MM.1S (cell line): ENCODE data around the gene FCHSD1.

Experiments
- DNase-seq: peaks from one replicate; pipeline ENCODE4 v3.0.0-alpha.2; 2015
- H2AFZ ChIP-seq: fragments of 300-600 bp; sonication (generic); 2 replicates; pipeline ENCODE4 v1.6.0; 2016; ENCODE audit warnings: antibody characterized with exemption, low read length
- H3F3A ChIP-seq: fragments of 300-600 bp; sonication (generic); 2 replicates; pipeline ENCODE4 v1.6.1; 2016; ENCODE audit warnings: mild to moderate bottlenecking, antibody characterized with exemption, low read length, moderate library complexity, mixed read lengths; ENCODE audit not compliant: insufficient read depth
- H3K27ac ChIP-seq: fragments of 300-600 bp; sonication (generic); 2 replicates; pipeline ENCODE4 v1.5.1; 2016; ENCODE audit warnings: mild to moderate bottlenecking, low read length
- H3K27me3 ChIP-seq: fragments of 300-600 bp; sonication (generic); replicated peaks from 2 replicates; pipeline ENCODE4 v1.6.0; 2016; ENCODE audit warnings: low read length; ENCODE audit not compliant: insufficient read depth
- H3K36me3 ChIP-seq: fragments of 300-600 bp; sonication (generic); replicated peaks from 2 replicates; pipeline ENCODE4 v1.6.1; 2016; ENCODE audit warnings: mild to moderate bottlenecking, low read length, mixed read lengths; ENCODE audit not compliant: insufficient read depth
- H3K4me1 ChIP-seq: fragments of 300-600 bp; sonication (generic); 2 replicates; pipeline ENCODE4 v1.6.1; 2016; ENCODE audit warnings: low read length, mixed read lengths
- H3K4me2 ChIP-seq: fragments of 300-600 bp; sonication (generic); 2 replicates; pipeline ENCODE4 v1.6.0; 2016; ENCODE audit warnings: low read depth, low read length
- H3K4me3 ChIP-seq: fragments of 300-600 bp; sonication (generic); 2 replicates; pipeline ENCODE4 v1.5.1; 2016; ENCODE audit warnings: low read length, mixed read lengths
- H3K79me2 ChIP-seq: fragments of 300-600 bp; sonication (generic); 2 replicates; pipeline ENCODE4 v1.6.1; 2016; ENCODE audit warnings: mixed run types, low read length, mixed read lengths
- H3K9ac ChIP-seq: fragments of 300-600 bp; sonication (generic); 2 replicates; pipeline ENCODE4 v1.6.1; 2016; ENCODE audit warnings: low read length, mixed read lengths
- H3K9me2 ChIP-seq: fragments of 300-600 bp; sonication (generic); replicated peaks from 2 replicates; pipeline ENCODE4 v1.6.1; 2016; ENCODE audit warnings: mild to moderate bottlenecking, low read length, mixed read lengths; ENCODE audit not compliant: insufficient read depth
- H3K9me3 ChIP-seq: fragments of 300-600 bp; sonication (generic); replicated peaks from 2 replicates; pipeline ENCODE4 v1.6.1; 2016; ENCODE audit warnings: mild to moderate bottlenecking, low read length, mixed read lengths; ENCODE audit not compliant: insufficient read depth
- H4K20me1 ChIP-seq: fragments of 300-600 bp; sonication (generic); 2 replicates; pipeline ENCODE4 v1.6.1; 2016; ENCODE audit warnings: mild to moderate bottlenecking, low read length, moderate library complexity, mixed read lengths; ENCODE audit not compliant: insufficient read depth
- CTCF ChIP-seq: fragments of 300-600 bp; sonication (generic); IDR thresholded peaks from 2 replicates; pipeline ENCODE4 v1.5.1; 2016; ENCODE audit warnings: antibody characterized with exemption, low read length, mixed read lengths
- EZH2 ChIP-seq: fragments of 300-600 bp; sonication (generic); optimal IDR thresholded peaks from 2 replicates; pipeline ENCODE3; 2017; ENCODE audit warnings: low read depth, mild to moderate bottlenecking, antibody characterized with exemption, low read length, mixed read lengths
- EZH2phosphoT487 ChIP-seq: fragments of 300-600 bp; sonication (generic); IDR thresholded peaks from 2 replicates; pipeline ENCODE4 v1.6.1; 2018; ENCODE audit warnings: antibody characterized with exemption, low read length

FCHSD1 gene

GRCh38 chr5:141695627-141696215 lies 44.5 kb upstream of the FCHSD1 start:
- Histone ChIP-seq H3K27me3 (peaks cover 4% of the 10 kb centered on the region; the same call in 1 of the 2 replicates), H3K79me2 (no peaks in the 10 kb centered on the region), H3K9me2 (no peaks in the 10 kb centered on the region), H4K20me1 (no peaks in the 10 kb centered on the region), H3K9me3 (no peaks in the 10 kb centered on the region), H3K4me2 (no peak overlapping the region), H3K4me1 (peaks cover 15% of the 10 kb centered on the region), H3K27ac (no peak overlapping the region), H3K4me3 (no peak overlapping the region), H3F3A (no peaks in the 10 kb centered on the region), H3K36me3 (no peaks in the 10 kb centered on the region), H2AFZ (no peak overlapping the region), H3K9ac (no peak overlapping the region)
- no peak for DNase-seq
- TF ChIP-seq EZH2 (no peak), CTCF (no peak), EZH2phosphoT487 (no peak)

GRCh38 chr5:141694479-141694878 lies 43.3 kb upstream of the FCHSD1 start:
- Histone ChIP-seq H3F3A (no peaks in the 10 kb centered on the region), H3K9me3 (no peaks in the 10 kb centered on the region), H3K36me3 (no peaks in the 10 kb centered on the region), H3K4me1 (peaks cover 15% of the 10 kb centered on the region), H3K9ac (no peak overlapping the region), H3K9me2 (no peaks in the 10 kb centered on the region), H2AFZ (no peak overlapping the region), H3K27ac (no peak overlapping the region), H3K4me2 (no peak overlapping the region), H3K4me3 (no peak overlapping the region), H3K27me3 (peaks cover 4% of the 10 kb centered on the region; the same call in 1 of the 2 replicates), H4K20me1 (no peaks in the 10 kb centered on the region), H3K79me2 (no peaks in the 10 kb centered on the region)
- peak; percentile 49 for DNase-seq
- TF ChIP-seq EZH2: no peak

- no peak for TF ChIP-seq EZH2phosphoT487
- peak overlapping the region; percentile 95; the same call in 1 of the 2 replicates for H3K4me2 ChIP-seq
- H3K9ac ChIP-seq: no peak overlapping the region
- no peak overlapping the region for H3K4me3 ChIP-seq
- no peak overlapping the region for H3K27ac ChIP-seq
- H3K79me2 ChIP-seq: no peaks in the 10 kb centered on the region
- no peaks in the 10 kb centered on the region for H3K36me3 ChIP-seq
- no peak for DNase-seq
- peaks cover 15% of the 10 kb centered on the region for H3K4me1 ChIP-seq
- no peak overlapping the region for H2AFZ ChIP-seq
- H4K20me1 ChIP-seq: no peaks in the 10 kb centered on the region
- H3K9me3 ChIP-seq: no peaks in the 10 kb centered on the region
- H3K27me3 ChIP-seq: peaks cover 4% of the 10 kb centered on the region; the same call in 1 of the 2 replicates
- no peaks in the 10 kb centered on the region for H3K9me2 ChIP-seq
- H3F3A ChIP-seq: no peaks in the 10 kb centered on the region
Observed at GRCh38 chr5:141692919-141693725, 41.9 kb upstream of the FCHSD1 start.

GRCh38 chr5:141692533-141692888 lies 41.3 kb upstream of the FCHSD1 start:
- TF ChIP-seq EZH2phosphoT487 (no peak), EZH2 (no peak), CTCF (no peak)
- DNase-seq: no peak
- Histone ChIP-seq H3K9me2 (no peaks in the 10 kb centered on the region), H3K4me3 (peak overlapping the region; percentile 63), H4K20me1 (no peaks in the 10 kb centered on the region), H3K79me2 (no peaks in the 10 kb centered on the region), H3K27ac (no peak overlapping the region), H3K27me3 (peaks cover 4% of the 10 kb centered on the region; the same call in 1 of the 2 replicates), H3K36me3 (no peaks in the 10 kb centered on the region), H2AFZ (peak overlapping the region; percentile 85), H3K4me1 (peaks cover 15% of the 10 kb centered on the region), H3K9me3 (no peaks in the 10 kb centered on the region), H3F3A (no peaks in the 10 kb centered on the region), H3K4me2 (peak overlapping the region; percentile 95), H3K9ac (peak overlapping the region; percentile 42; the same call in 1 of the 2 replicates)
